Hepatic stellate cell (primary cell): ENCODE results near the gene XG.
A peak's percentile ranks its signal among the peaks of the same experiment; 100 is the strongest.

Experiments
- DNase-seq: peaks from one replicate; pipeline ENCODE4 v3.0.0; 2011; ENCODE audit warnings: low spot score

The XG gene

GRCh38 chrX:2819345-2820135 lies 67.7 kb downstream of the XG start:
- peak; percentile 61 for DNase-seq

- DNase-seq = no peak
Observed at GRCh38 chrX:2820136-2820771, 68.4 kb downstream of the XG start.

GRCh38 chrX:2823795-2824386 lies 72.1 kb downstream of the XG start:
- DNase-seq = no peak

GRCh38 chrX:2824886-2825285 lies 73.0 kb downstream of the XG start:
- no peak for DNase-seq

DNA sequence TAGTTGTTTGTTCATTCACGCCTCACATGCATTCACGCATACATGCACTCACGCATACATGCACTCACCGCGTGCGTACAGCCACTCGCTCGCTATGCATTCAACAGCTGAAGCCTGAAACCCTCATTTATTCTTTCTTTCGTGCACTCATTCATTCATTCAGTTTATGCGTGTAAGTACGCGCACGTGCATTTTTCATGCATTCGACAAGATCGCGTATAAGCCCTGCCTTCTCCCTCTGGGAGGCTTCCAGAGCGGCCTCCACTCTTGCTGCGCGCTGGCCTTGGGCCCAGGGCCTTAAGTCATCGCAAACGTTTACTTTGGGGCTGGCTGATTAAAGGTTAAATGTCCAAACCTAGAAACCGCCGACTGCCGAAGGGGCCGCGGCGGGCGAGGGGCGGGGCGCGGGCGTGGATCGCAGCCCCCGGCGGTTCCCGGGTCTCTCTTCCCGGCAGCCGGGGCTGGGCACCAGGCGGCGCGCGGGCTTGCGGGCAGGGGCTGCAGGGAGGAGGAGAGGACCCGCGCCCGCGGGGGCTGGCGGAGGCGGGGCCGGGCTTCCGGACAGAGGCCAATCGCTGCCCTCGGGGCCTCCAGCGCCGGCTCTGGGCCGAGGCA lies 76.6 kb downstream of the XG start, which contains the start of gene GYG2:
Gene GYG2, plus strand, starts transcription at position 587 of the 615 bp plus-strand sequence. CDS start 1,259 bp downstream, outside the sequence.
- no peak for DNase-seq

- no peak for DNase-seq
Observed at GRCh38 chrX:2828959-2829411, 77.1 kb downstream of the XG start.

DNA sequence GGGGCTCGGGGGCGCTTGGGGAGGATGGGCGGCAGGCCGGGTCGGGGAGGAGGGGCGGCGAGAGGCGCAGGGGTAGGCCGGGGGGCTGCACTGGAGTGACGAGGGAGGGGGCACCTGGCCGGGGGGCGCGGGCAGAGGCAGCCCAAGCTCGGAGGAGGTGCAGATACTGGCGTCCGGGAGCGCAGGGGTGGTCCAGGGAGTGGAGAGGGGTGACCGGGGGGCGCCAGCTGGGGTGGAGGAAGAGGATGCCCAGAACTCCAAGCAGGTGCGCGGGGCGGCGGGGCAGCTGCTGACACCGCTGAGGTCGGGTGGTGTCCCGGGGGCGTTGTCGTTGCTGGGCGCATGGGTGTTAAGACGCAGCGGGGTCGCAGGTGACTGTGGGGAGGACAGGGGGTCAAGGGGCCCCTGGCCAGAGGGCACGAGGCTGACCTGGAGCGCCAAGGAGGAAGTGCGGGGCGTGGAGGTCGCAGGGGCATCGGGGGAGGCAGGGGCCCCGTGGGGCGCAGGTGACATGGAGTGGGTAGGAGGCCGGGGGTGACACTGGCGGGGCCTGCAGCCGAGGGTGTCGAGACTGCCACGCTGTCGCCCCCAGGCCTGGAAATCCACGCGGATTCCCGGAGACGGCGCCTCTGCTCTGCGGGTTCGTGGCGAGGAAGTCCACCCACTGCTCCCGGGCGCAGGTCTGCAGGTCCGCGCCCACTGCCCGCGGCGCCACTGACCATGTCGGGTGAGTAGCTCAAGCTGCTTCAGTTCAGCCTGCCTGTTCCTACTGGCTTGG lies 77.8 kb downstream of the XG start:
- DNase-seq = no peak

- no peak for DNase-seq
Observed at GRCh38 chrX:2831471-2832228, 79.8 kb downstream of the XG start.

GRCh38 chrX:2837961-2838360 lies 86.1 kb downstream of the XG start:
- no peak for DNase-seq

DNA sequence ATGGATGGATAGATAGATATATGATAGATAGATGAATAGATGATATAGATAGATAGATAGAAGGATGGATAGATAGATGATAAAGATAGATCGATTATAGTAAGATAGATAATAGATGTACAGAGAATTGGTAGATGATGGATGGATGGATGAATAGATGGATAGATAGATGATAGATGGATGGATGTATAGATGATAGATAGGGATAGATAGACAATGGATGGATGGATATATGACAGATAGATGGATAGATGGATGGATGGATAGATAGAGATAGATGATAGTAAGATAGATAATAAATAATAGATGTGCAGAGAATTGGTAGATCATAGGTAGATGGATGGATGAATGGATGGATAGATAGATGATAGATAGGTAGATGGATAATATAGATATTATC lies 89.1 kb downstream of the XG start:
- no peak for DNase-seq

DNA sequence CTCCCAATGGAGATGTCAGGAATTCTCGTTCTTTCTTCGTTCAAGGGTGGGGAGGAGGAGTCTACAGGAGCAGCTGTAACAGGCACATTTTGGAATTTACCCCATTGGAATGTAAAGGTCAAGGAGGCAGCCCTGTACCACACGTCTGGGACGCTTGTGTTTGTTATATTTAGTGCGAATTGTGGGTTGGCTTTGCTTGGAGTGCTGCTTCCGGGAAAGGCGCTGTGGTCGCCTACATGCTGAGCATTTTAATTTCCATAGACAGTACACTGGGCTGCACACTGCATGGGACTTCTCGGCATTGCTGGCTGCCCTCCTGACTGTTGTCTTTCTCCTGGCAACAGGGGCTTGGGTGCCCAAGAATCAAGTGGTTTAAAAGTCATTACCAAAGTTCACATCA lies 89.7 kb downstream of the XG start:
- DNase-seq = no peak

- DNase-seq = no peak
Observed at GRCh38 chrX:2846992-2847391, 95.2 kb downstream of the XG start.

DNA sequence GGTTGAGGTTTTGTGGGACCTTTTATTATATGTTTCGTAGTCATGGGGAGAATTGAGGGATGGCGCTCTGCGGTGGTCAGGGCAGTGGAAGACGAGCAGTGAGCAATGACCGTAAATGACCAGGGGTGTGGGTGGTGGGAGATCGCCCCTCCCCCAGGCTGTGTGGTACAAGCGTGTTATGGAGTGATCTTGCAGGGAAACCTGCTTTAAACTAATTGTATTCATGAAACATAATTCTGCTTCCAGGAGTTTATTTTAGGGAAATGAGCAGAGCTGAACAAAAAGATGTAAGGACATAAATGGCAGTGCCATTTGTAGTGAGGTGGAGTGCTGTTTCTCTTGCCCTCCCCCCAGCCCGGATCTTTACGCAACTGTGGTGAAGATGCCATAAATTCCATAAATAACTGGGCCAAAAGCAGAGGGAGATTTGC lies 97.0 kb downstream of the XG start:
- DNase-seq = peak; percentile 45

DNA sequence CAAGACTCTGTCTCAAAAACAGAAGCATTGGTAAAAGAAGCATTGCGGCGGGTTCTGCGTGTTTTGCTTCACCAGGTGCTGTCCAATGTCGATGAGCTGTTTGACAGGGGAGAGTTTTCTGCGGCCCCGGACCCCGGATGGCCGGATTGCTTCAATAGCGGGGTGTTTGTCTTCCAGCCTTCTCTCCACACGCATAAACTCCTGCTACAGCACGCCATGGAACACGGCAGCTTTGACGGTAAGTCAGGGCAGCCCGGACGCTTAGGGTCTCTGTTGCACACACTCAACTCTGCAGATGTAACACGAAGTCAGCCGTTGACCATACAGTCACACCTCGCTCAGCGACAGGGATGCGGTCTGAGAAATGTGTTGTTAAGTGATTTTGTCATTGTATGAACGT lies 103.1 kb downstream of the XG start:
- no peak for DNase-seq

- no peak for DNase-seq
Observed at GRCh38 chrX:2855761-2856160, 103.9 kb downstream of the XG start.

- DNase-seq = no peak
Observed at GRCh38 chrX:2857566-2857965, 105.7 kb downstream of the XG start.

GRCh38 chrX:2859197-2859797 lies 107.5 kb downstream of the XG start:
- no peak for DNase-seq

- no peak for DNase-seq
Observed at GRCh38 chrX:2862404-2862803, 110.6 kb downstream of the XG start.

DNA sequence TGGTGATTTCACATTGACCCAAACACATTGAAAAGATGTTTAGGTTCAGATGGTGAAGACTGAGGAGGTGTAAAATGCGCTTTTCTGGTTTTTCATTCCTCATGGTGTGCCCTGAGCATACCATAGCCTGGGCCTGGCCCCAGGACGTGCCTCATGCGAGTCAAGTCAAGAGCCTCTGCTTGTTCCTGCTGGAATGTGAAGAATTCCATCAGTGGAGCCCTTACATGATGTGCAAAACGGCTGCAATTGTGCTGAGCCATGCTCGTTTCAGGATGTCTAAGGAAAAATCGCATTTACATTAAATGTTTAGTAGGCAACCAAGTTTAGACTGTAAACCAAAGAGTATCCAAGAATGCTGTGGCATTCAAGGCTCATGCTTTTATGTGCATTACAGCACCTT lies 111.8 kb downstream of the XG start:
- no peak for DNase-seq
